GM19035 (cell line): ENCODE results near the gene MYPOP.
"Not testable (repeated sequence)": the region's sequence is repeated elsewhere in the genome, so short reads cannot be mapped to it uniquely, and the experiment has no call there.

ENCODE experiments used
- ATAC-seq: cut with Tn5 transposase; IDR thresholded peaks from one replicate; pipeline ENCODE4 v1.9.1; 2021; ENCODE audit not compliant: unreplicated experiment

MYPOP gene

DNA sequence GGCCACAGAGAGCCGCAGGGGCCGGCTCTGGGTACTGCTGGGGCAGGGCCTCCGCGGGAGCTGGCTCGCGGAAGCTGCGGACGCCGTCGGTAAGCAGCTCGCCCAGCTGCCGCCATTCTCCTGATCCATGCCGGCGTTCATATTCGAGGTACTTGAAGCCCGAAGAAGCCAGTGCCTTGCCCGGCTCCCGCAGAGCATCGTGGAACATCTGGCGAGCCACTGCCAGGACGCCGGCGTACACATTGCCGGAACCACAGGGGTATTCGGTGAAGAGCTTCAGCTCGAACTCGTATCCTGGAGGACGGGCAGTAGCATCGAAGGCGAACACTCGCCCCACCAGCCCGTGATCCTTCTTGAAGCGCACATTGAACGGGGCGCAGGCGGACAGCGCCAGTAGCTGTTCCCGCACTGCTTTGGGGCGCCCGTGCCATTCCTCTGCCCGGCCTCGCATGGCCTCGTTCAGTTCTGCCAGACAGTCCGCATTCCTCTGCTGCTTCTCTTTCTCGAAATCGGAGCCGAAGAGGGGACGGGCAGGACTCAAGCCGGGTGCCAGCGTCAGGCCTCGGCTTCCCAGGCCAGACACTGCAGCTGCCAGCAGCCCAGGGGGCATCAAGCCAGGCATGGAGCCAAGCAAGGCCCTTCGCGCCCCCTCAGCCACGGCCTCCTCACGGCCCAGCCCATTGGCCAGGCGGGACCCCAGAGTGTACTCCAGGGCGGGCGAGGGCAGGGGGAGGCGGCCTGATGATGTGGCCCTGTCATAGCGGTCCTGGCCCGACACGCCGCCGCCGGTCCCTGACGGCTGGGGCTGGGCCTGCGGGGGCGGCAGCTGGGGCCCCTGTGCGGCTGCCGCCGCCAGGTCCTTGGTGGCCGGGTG lies 17.5 kb downstream of the MYPOP start:
- ATAC-seq = peak; percentile 3

DNA sequence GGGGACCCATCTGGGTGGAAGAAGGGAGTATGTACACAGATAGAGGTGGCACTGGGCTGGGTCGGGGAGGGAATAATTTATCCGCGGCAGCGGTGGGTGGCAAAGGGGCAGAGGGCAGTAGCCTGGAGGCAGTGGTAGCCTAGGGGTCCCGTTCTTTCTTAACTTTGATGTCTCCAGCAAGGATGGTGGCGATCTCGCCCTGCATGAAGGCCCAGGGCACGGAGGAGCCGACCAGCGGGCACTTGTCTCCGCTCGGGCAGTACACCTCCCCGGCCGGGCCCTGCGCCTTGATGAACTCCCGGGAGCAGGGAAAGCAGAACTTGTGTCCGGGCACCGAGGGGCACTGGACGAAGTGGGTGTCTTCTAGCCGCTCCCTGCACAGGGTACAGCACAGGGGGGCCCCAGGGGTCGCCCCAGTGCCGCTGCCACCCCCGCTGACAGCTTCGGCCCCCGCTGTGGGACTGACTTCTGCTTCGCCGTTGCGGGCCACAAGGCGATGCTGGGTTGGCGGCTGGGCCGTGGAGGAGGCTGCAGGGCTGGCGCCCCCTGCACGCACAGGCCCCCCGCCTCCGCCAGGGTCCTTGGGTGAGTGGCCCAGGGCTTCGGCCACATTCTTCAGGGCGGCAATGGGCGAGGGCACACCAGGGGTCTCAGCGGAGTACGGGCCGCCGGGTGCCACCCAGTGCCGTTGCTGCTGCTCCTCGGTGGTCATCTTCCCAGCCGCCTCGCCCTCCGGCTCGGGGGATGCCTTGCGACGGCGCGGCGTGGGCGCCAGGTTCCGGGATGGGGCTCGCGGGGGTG lies 18.3 kb downstream of the MYPOP start:
- no peak for ATAC-seq

DNA sequence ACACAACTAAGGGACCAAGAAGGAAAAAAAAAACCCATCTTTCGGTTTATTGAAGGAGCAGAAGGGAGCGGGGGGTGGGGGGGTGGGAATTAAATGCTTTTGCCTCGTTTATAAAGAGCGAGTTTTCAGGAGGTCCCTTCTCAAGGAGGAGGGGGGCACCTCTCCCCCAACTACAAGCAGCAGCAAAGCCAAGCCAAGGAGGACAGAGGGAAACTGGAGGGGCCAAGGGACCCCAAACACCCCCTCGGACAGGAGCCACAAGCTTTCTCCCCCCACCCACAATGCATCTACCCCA lies 18.9 kb downstream of the MYPOP start:
- no peak for ATAC-seq

DNA sequence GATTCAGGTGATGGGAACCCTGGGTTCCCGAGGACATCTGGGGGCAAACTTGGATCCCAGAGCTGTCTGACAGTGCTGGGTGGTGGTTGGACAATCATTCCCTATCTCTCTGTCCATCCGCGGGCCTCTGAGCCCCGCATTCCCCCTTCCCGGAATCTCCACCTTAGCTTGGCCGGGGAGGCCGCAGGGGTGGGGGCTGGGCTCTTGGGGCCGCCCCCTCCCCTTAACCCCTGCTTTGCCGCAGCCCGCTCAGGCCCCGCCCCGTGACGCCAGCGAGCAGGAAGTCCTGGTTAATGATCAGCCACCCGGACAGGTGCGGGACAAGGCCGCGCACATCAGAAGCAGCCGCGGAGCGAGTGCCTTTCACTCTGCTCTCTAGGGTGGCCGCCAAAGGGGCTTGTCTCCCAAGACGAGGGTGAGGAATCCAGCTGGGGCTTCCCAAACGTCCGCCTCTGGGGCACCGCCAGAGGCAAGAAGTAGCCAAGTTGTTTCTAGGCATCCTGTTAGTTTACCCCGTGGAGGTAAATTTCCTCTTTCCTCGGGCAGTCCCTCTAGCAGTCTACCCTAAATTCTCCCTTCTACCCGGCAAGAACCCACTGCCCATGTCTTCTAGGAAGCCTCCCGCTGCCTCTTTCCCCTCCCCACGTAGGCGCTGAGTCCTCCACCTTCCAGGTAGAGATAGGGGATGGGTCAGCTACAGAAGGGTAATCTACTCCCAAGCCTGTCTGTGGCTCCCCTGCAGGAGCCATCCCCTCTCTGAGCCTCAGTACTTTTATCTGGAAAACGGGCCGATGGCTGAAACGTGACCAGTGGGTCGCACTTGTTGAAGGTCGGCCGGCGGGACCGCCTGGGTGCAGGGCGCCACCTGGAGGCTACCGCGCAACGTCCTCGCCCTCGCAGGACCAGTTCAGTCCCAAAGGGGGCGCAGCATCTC lies 19.5 kb downstream of the MYPOP start:
- peak; percentile 25 for ATAC-seq

DNA sequence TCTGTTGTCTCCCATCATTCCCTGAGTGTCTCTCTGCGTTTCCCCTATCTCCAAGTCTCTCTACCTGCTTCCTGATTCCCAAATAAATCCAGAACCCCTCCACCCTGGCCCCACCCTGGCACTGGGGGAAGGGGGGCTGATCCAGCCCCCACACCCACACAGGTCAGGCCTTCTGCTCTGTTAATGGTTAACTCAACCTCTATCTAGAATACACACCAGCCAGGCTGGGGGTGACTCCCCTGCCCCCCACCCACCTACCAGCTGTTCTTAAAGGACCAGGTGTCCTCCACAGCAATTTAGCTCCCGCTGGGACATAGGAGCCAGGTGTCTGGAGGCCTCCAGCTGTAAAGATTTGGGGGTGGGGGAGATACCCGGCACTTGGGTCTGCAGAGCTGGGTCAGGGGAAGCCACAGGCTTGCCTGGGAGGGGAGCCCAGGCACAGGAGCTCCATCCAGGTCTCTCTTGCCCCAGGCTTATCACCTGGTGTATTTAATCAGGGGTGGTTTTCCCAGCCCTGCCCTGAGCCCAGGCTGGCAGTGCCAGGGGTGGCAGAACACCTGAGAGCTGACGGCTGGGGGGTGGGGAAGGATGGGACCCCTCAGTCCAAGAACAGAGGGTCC lies 20.4 kb downstream of the MYPOP start:
- ATAC-seq = no peak

DNA sequence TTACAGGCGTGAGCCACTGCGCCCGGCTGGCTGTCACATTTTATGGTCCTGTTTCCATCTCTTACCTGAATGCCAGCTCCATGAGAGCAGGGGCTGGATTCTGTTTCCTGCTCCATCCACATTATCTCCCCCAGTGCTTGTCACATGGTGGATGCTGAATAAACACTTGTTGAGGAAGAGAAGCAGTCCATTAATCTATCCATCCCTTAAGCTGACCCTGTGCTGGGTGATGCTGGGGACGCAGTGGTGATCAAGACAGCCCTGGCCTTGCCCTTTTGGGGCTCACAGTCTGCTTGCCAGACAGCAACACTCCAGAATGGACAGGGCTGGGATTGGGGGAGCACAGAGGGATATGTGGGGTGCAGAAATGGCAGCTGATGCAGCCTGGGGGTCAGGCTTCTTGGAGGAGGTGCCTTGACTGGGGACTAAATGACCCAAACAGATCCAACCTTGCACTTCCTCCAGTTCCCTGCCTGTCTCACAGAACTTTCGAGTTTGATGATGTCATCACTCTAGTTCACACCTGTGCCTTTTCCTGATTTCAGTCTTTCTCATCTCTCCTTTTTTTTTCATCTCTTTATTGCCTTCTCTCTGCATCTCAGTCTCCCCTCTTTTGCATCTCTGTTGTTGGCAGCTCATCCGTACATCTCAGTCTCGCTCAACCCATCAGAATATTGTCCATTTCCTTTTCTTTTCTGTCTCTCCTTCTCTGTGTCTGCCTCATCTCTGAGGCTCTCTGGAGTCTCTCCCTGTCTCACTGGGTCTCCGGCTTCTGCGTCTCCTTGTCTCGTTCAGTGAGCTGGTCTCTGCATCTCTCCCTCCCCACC lies 21.1 kb downstream of the MYPOP start:
- ATAC-seq = no peak

DNA sequence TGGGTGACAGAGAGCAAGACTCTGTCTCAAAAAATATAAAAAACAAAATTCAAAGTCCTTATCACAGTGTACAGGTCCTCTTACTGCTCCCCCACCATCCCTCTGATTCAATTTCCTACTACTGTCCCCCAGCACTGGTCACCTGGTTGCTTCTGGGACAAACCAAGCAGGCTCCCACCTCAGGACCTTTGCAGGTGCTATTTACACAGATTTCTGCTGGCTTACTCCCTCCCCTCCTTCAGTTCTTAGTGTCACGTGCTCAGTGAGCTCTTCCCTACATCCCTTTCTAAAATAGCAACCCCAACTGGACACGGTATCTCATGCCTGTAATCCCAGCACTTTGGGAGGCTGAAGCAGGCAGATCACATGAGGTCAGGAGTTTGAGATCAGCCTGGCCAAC lies 22.4 kb downstream of the MYPOP start:
- no peak for ATAC-seq

DNA sequence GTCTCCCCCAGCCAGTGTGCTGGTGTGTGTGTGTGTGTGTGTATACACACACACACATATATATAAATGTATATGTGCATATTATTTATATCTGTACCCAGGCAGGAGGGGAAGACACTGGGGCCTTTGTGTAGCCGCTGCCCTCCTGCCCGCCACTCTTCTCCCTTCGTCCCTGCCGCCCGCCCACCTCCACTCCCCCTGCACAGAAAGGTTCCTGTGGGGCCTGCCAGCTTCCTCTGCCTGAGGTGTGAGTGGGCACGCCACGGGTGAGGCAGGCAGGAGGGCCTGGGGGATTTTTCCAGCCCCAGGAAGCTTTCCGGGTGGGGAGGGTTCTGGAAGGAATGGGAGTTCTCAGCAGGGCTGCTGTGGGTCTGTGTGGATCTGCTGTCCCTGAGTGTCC lies 23.4 kb downstream of the MYPOP start:
- no peak for ATAC-seq

DNA sequence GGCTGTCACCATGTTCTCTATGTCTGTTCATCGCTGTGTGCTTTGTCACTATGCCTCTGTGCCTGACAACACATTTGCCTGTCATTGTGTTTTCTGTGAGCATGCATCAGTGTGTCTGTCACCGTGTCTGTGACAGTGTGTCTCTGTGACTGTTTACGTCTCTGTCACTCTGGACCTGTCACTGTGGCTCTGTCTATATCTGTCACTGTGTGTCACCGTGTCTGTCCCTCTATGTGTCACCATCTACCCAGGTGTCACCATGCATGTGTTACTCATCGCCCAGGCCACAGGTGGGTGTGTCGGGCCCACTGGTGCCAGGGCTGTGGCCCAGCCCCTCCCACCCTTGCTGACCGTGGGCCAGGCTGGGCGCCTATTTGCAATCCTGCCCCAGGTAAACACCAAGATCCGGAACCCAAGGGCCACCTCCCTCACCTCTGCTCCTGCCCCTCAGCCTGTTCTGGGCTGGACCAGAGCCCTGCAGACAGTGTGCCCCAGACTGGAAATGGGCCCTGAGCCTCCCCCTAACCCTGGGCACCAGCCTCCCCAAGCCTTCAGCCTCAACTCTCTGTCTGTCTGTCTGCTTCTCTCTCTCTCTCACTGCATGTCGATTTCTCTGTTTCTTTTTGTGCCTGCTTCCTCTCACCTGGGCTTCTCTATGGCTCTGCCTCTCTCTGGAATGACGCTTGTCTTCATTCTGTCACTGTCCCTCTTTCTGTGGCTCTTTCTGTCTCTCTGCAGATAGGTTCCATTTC lies 24.2 kb downstream of the MYPOP start:
- ATAC-seq = no peak

DNA sequence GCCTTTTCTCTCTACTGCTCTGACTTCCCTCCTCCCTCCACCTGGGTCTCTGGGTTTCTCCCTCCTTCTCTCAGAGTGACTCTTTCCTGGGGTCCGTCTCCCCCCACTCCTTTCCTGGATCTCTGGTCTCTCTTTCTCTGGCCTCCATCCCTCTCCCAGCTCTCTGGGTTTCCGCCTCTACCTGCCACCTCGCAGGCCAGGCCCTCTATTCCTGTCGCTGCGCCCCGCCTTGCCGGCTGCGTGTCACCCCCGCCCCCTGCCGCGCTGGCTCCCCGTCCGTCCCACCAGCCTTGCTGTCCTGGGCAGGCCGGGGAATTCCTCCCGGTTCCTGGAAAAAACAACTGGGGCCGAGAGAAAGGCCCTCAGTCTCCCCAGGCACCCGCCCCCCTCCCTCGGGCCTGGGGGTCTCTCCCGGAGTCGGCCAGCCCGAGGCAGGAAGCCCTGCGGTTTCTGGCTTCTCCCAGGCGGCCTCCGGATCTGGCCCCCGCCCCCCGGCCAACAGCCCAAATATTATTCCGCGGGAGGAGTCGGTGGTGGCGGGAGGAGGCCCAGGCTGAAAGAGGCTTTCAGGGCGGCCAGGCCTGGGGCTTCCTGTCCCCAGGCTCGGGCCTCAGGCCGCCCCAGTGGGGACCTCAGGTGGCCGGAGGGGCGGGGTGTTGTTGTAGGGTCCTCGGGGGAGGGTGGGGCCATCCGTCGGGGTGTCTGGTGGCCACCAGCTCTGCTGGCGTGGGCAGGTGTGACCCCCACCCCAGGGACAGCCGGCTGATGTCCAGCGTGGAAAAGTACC lies 25.8 kb downstream of the MYPOP start:
- ATAC-seq = no peak

DNA sequence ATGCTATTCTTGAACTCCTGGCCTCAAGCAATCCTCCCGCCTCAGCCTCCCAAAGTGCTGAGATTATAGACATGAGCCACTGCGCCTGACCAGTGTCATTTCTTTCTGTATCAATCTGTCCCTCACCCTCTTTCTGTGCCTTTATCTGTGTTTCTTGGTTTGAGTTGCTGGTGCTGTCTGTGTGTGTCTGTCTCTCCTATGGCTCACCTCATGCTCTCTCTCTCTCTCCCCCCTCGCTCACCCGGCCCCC lies 26.3 kb downstream of the MYPOP start:
- no peak for ATAC-seq

DNA sequence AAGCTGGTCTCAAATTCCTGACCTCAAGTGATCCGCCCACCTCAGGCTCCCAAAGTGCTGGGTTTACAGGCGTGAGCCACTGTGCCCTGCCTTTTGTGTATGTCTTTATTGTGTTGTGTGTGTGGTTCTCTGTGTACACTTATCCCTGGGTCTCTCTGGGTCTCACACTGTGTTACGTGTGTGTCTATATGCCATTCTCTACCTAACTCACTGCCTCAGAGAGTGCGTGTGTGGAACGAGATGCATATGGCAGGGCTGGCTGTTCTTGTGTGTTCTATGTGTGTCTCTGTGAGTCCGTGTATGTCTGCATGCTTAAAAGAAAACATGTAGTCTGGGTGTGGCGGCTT lies 27.8 kb downstream of the MYPOP start:
- ATAC-seq = no peak

DNA sequence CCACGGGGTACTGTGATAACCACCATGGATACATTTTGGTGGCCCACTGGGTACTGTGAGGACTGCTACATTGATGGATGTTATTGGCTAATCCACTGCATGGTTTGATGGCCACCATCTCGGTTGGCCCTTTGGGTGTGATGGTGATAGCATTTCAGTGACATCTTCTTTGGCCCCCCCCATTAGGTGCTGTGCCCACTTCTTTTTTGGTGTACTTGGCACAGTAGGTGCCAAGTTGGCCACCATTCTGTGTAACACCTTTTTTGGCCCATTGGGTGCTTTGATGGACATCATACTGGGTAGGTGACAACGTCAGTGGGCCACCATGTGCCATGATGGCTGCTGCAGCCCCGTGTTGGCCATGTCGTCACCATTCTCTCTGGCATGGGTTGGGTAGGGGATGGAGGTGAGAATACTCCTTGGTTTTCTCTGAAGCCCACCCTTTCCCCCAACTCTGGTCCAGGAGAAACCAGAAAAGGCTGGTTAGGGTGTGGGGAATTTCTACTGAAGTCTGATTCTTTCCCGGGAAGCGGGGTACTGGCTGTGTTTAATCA lies 29.1 kb downstream of the MYPOP start:
- ATAC-seq = no peak

DNA sequence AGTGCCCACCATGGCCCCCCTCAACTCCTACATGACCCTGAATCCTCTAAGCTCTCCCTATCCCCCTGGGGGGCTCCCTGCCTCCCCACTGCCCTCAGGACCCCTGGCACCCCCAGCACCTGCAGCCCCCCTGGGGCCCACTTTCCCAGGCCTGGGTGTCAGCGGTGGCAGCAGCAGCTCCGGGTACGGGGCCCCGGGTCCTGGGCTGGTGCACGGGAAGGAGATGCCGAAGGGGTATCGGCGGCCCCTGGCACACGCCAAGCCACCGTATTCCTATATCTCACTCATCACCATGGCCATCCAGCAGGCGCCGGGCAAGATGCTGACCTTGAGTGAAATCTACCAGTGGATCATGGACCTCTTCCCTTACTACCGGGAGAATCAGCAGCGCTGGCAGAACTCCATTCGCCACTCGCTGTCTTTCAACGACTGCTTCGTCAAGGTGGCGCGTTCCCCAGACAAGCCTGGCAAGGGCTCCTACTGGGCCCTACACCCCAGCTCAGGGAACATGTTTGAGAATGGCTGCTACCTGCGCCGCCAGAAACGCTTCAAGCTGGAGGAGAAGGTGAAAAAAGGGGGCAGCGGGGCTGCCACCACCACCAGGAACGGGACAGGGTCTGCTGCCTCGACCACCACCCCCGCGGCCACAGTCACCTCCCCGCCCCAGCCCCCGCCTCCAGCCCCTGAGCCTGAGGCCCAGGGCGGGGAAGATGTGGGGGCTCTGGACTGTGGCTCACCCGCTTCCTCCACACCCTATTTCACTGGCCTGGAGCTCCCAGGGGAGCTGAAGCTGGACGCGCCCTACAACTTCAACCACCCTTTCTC lies 30.1 kb downstream of the MYPOP start:
- no peak for ATAC-seq

DNA sequence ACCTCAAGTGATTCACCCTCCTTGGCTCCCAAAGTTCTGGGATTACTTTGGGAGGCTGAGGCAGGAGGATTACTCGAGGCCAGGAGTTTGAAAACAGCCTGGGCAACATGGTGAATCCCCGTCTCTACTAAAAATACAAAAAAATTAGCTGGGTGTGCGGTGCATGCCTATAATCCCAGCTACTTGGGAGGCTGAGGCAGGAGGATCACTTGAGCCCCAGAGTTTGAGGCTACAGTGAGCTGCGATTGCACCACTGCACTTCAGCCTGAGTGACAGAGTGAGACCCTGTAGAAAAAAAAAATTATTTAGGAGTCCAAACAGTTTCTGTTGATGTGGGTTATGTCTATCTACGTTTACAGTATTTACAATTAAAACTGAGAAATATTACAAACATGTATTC lies 31.6 kb downstream of the MYPOP start:
- no peak for ATAC-seq

DNA sequence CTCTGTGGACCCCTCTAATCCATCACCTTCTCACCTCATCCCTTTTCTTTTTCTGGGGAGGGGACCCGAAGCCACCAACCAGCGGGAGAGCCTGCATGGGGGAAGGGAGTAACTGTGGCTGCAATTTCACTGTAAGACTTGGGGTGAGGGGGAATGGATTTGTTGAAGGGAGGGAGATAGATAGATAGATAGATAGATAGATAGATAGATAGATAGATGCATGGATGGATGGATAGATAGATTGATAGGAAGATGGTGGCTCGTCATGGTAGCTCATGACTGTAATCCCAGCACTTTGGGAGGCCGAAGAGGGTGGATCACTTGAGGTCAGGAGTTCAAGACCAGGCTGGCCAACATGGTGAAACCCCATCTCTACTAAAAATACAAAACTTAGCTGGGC lies 35.2 kb downstream of the MYPOP start:
- not testable (repeated sequence) for ATAC-seq

DNA sequence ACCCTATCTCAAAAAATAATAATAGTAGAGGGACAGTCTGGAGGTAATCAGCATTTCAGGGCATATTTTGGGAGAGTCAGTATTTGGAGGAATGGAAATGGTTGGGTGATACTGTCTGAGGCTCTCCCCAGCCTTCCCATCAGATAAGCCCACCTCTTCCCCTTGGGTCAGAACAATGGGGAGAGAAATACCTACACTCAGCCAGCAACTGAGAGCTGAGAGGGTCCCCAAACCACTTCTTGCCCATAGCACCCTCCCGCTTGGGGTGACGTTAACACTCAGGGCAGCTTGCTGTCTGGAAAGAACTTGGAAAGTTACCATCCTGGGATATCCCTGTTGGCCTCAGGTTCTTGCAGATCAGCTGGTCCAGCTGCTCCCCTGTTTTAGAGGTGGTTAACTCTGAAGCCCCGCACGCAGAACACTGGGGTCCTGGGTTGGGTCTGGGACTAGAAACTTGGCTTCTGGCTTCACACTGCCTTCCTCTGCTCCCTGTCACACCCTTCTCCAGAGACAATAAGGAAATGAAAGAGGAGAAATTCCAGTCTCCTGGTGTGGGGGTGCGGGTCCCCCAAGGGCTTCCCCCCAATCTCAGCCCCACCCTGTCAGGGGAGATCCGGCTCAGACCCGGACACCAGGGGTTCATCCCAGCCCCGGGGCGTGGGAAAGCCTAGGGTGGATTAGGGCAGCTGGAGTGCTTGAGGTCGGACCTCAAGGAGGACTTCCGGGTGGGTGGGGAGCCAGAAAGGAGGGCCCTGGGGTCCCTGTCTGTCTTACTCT lies 35.8 kb downstream of the MYPOP start:
- no peak for ATAC-seq
